Adrenal gland (tissue), 19 donors: ENCODE measurements around the gene SPATA19. TPM values are rescaled to one million over a fixed set of nuclear protein-coding genes. Genes with fewer than 3 reads are reported as not detected.

Experiments
- DNase-seq, 7 donors: peaks; one replicate each; pipeline ENCODE4 v3.0.0-alpha.2; 2019 to 2020
- H3K27ac ChIP-seq, 5 donors: fragments of 200-600 bp; sonication (generic) in 4 of 5; 1 replicate in 3 of 5; 2 replicates in 2 of 5; pipeline versions ENCODE4 v1.5.1 to v1.8.0; 2016 to 2020; ENCODE audit warnings: mild to moderate bottlenecking in 1 of 5
- H3K27me3 ChIP-seq: fragments of 200-600 bp; 2 replicates; pipeline ENCODE4 v1.8.0; 2021
- H3K36me3 ChIP-seq, 2 donors: fragments of 200-600 bp; replicated peaks in 1 of 2; 1 replicate in 1 of 2; 2 replicates in 1 of 2; pipeline versions ENCODE4 v1.5.1 to v1.8.0; 2018 to 2022
- H3K4me1 ChIP-seq, 2 donors: fragments of 200-600 bp; replicated peaks in 1 of 2; 1 replicate in 1 of 2; 2 replicates in 1 of 2; pipeline versions ENCODE4 v1.5.1 to v1.8.0; 2018 to 2021
- H3K4me3 ChIP-seq, 4 donors: fragments of 200-600 bp; sonication (generic) in 3 of 4; one replicate each; pipeline ENCODE4 v1.5.1; 2016 to 2018
- H3K9me3 ChIP-seq, 3 donors: fragments of 200-600 bp; sonication (generic) in 1 of 3; replicated peaks in 1 of 3; 1 replicate in 2 of 3; 2 replicates in 1 of 3; pipeline versions ENCODE4 v1.5.1 to v1.8.0; 2016 to 2021
- POLR2A ChIP-seq, 2 donors: fragments of 450-650 bp; IDR thresholded peaks; one replicate each; pipeline ENCODE4 v1.6.1; 2017; ENCODE audit warnings: antibody characterized with exemption in 2 of 2, mild to moderate bottlenecking in 2 of 2, moderate library complexity in 1 of 2
- WGBS, 4 donors: extraction: QIAGEN DNeasy Blood & Tissue Kit in 2 of 4; methylation state at CpG; one replicate each; pipeline versions ENCODE4 v1.1.5 to v1.1.7; 2013 to 2017; 5-methylcytosine and 5-hydroxymethylcytosine counted together
- intact Hi-C, 2 donors: fragments of 100-400 bp; cut with DNase I; formaldehyde crosslinking; loops; one replicate each; pipeline versions ENCODE4 v1.14.1 to v1.15.0; 2022 to 2023
- long read RNA-seq, 10 donors: library from polyadenylated mRNA in 3 of 10; unstranded in 2 of 10; stranded (forward) in 1 of 10; transcript quantifications; one replicate each; pipeline ENCODE4 v2.0.0 and lab custom pipeline, GENCODE V29; 2021 to 2026
- polyA plus RNA-seq, 3 donors: library from polyadenylated mRNA; stranded (reverse); fragments of 200-250 nt in 2 of 3; fragments of 350-450 nt in 1 of 3; fragmentation: Illumina TruSeq in 1 of 3; extraction: RNeasy Lipid Tissue Mini Kit (QIAGEN cat#74804) in 1 of 3; gene quantifications; one replicate each; pipeline ENCODE4 v1.2.3, GENCODE V29; 2013 to 2014
- total RNA-seq, 9 donors: library from RNA; depleted of rRNA in 4 of 9; stranded (reverse); fragments of >200 nt in 4 of 9; fragments of 120-200 nt in 1 of 9; fragmentation: NEBNext Ultra II Directional in 1 of 9; extraction: Animal tissue kit (Norgen Biotek cat#: 25700) in 1 of 9; gene quantifications; one replicate each; pipeline versions ENCODE4 v1.1.0 to v1.2.4, GENCODE V29; 2013 to 2023
- TF ChIP-seq, protein P1 (sequence below), 6 experiments: fragments of 450-650 bp in 4 of 6; fragments of 200-600 bp in 2 of 6; sonication (generic) in 1 of 6; IDR thresholded peaks; 1 replicate in 5 of 6; 2 replicates in 1 of 6; pipeline versions ENCODE4 v1.5.1 to v1.8.0; 2016 to 2021; ENCODE audit warnings: antibody characterized with exemption in 6 of 6, mild to moderate bottlenecking in 2 of 6, moderate library complexity in 1 of 6
- donor health status: healthy with polysubstance abuse.
- donor health status: Bipolar disorder and iron deficiency.
- donor health status: DM: yes; HTN: yes; CAD: no.
- donor health status: DM: no; HTN: no; CAD: no.
- donor health status: DM: no; HTN: no; CAD: no.
- donor health status: DM: yes; HTN: yes; CAD: no.

SPATA19 gene, protein sequence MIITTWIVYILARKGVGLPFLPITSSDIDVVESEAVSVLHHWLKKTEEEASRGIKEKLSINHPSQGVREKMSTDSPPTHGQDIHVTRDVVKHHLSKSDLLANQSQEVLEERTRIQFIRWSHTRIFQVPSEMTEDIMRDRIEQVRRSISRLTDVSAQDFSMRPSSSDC
- not detected for total RNA-seq
- polyA plus RNA-seq: not detected
- long read RNA-seq, donor 1: 0 reads
- long read RNA-seq, donor 2: 0 reads
- long read RNA-seq, donor 3: 0 reads
- long read RNA-seq, donor 4: 0 reads
- long read RNA-seq, donor 5: 0 reads
- long read RNA-seq, donor 6: 0 reads
- long read RNA-seq, donor 7: 0 reads
- long read RNA-seq, donor 8: 0 reads
- long read RNA-seq, donor 9: 0 reads
- long read RNA-seq, donor 10: 0 reads

DNA sequence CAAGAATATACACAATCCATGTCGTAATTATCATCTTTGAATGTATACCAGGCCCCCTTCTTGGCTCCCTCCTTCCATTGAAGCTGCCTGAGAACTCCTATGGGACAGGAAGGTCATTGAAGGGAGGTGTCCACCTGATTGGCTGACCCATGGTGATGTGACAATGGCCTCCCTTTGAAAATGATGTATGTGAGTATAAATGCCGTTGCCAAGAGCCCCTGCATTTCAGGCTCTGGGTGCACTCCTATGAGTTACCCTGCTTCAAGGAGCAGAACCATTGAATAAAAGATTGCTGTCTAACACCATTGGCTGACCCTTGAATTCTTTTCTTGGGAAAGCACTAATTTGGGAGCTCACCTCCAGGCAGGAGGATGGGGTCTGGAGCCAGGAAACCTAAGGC lies at the start of gene SPATA19:
Gene SPATA19 (minus strand): TSS at position 101 of the 400 bp plus-strand sequence. CDS start 67 bp downstream, at position 34.
- H3K4me1 ChIP-seq: no peaks in the 10 kb centered on the region
- no peaks in the 10 kb centered on the region for H3K27me3 ChIP-seq
- intact Hi-C loops: no loop called here
- no peak within 1 kb of the TSS for H3K27ac ChIP-seq
- TF ChIP-seq, protein P1, sequence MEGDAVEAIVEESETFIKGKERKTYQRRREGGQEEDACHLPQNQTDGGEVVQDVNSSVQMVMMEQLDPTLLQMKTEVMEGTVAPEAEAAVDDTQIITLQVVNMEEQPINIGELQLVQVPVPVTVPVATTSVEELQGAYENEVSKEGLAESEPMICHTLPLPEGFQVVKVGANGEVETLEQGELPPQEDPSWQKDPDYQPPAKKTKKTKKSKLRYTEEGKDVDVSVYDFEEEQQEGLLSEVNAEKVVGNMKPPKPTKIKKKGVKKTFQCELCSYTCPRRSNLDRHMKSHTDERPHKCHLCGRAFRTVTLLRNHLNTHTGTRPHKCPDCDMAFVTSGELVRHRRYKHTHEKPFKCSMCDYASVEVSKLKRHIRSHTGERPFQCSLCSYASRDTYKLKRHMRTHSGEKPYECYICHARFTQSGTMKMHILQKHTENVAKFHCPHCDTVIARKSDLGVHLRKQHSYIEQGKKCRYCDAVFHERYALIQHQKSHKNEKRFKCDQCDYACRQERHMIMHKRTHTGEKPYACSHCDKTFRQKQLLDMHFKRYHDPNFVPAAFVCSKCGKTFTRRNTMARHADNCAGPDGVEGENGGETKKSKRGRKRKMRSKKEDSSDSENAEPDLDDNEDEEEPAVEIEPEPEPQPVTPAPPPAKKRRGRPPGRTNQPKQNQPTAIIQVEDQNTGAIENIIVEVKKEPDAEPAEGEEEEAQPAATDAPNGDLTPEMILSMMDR (IDR thresholded peaks at IDR 0.05): no peak
- no peak within 1 kb of the TSS for H3K4me3 ChIP-seq
- no peaks in the 10 kb centered on the region for H3K36me3 ChIP-seq
- H3K9me3 ChIP-seq: no peaks in the 10 kb centered on the region
- no peak for DNase-seq
- WGBS, 4 donors: 49 to 67% (median 50%) methylated on average over 2 of the region's 2 CpGs

DNA sequence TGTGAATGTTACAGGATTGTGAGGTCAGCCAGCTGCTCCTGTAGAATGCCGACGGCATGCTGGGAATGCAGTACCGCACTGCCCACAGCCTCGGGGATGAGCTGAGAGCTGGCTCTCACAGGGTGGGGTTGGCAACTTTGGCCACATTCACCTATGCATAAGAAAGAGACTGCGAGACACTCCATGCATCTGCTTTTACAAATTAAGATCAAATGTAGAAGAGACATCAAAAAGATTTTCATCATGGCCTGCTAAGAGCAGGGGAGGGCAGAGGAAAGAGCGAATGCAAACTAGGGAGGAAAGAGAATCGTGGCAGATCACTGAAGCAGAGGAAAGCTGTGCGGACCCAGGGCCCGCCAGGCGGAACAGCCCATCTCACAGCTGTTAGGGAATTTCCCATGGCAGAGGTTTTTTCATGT lies 49.8 kb upstream of the SPATA19 start:
- intact Hi-C loops: no loop called here

DNA sequence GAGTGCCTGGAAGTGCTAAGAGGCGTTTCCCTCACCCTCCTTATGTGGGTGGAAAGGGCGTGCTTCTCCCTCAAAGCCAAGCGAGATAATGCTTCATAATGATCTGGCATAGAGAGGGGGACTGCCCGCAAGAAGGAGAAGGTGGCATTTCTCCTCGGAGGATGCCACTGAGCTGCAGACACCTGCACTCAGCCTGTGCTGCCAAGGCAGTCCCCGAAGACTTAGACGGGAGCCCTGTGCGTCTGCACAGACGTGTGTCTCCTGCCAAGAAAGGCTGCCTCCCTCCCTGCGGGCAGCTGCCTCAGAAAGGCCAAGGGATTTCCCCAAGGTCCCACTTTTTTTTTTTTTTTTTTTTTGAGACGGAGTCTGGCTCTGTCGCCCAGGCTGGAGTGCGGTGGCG lies 48.1 kb upstream of the SPATA19 start:
- DNase-seq: peak in 2 of 7 donors; percentile 4 to 24
- Histone ChIP-seq H3K27me3 (no peaks in the 10 kb centered on the region), H3K9me3 (no peaks in the 10 kb centered on the region), H3K4me1 (no peaks in the 10 kb centered on the region), H3K36me3 (no peaks in the 10 kb centered on the region), H3K4me3 (no peak overlapping the region), H3K27ac (no peak overlapping the region)
- intact Hi-C loops: no loop called here
- 63 to 76% (median 66%) methylated on average over 11 to 14 of the region's 14 CpGs for WGBS, 4 donors
- TF ChIP-seq, protein P1 (IDR thresholded peaks at IDR 0.05): no peak
- TF ChIP-seq POLR2A (IDR thresholded peaks at IDR 0.05): no peak

More for the DNA sequence above, 49.8 kb upstream of the SPATA19 start:
- 55 to 68% (median 59%) methylated on average over 10 of the region's 10 CpGs for WGBS, 4 donors
- no peaks in the 10 kb centered on the region for H3K4me1 ChIP-seq
- H3K27ac ChIP-seq: no peak overlapping the region
- H3K27me3 ChIP-seq: no peaks in the 10 kb centered on the region
- peak in 1 of 7 donors; percentile 38 for DNase-seq
- H3K4me3 ChIP-seq: no peak overlapping the region
- H3K9me3 ChIP-seq: no peaks in the 10 kb centered on the region
- TF ChIP-seq POLR2A (IDR thresholded peaks at IDR 0.05): no peak
- TF ChIP-seq, protein P1 (IDR thresholded peaks at IDR 0.05): no peak
- no peaks in the 10 kb centered on the region for H3K36me3 ChIP-seq

DNA sequence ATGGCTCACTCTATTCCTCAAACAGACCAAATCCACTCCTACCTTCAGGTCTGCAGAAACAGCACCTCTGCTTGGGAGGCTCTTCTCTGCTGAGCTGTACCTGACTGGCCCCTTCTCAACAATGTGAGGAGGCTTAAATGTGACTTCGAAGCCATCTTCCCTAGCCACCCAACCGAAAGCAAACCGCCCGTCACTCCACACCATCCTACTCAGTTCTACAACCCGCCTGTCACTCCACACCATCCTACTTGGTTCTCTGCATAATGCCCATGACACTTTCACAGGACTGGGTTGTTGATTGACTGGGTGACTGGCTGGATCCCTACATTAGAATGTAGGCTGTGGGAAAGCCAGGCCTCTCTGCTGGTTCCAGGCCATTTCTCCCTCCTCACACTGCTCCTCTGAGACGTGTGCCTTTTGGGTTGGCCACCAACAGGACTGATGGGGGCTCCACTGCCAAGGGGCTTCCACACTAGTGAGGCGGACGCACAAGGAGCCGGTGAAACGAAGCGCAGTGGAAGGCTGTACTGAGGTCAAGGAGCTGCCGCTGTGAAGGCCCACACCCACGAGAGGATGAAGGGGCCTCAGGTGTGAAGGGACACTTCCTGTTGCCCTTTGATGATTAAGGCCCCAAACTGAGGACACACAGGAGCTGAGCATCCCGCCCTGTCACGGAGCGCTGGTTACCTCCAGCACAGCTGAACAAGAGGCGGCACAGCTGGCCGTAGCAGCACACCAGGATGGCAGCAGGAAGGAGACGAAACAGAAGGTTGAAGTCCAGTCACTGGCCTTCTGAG lies 47.5 kb upstream of the SPATA19 start:
- WGBS, 4 donors: 78 to 91% (median 85%) methylated on average over 12 to 19 of the region's 19 CpGs
- Histone ChIP-seq H3K4me1 (no peaks in the 10 kb centered on the region), H3K36me3 (no peaks in the 10 kb centered on the region), H3K27ac (no peak overlapping the region), H3K9me3 (no peaks in the 10 kb centered on the region), H3K4me3 (no peak overlapping the region), H3K27me3 (no peaks in the 10 kb centered on the region)
- intact Hi-C loops: no loop called here
- DNase-seq: peak in 2 of 7 donors; percentile 9 to 24
- TF ChIP-seq, protein P1 (IDR thresholded peaks at IDR 0.05): no peak
- no peak for TF ChIP-seq POLR2A (IDR thresholded peaks at IDR 0.05)
